HEK293T (cell line): Measurements from ENCODE around the gene SLC4A7.

Experiments used
- ARNT ChIP-seq: fragments of 450-650 bp; IDR thresholded peaks from 2 replicates; pipeline ENCODE4 v1.6.1; 2017; ENCODE audit warnings: mild to moderate bottlenecking
- BHLHE40 ChIP-seq: fragments of 450-650 bp; IDR thresholded peaks from 2 replicates; pipeline ENCODE4 v1.6.1; 2016; ENCODE audit warnings: mild to moderate bottlenecking, moderate library complexity, borderline replicate concordance
- CTBP1 ChIP-seq: fragments of 450-650 bp; IDR thresholded peaks from 2 replicates; pipeline ENCODE4 v1.6.1; 2016; ENCODE audit warnings: borderline replicate concordance
- ELF4 ChIP-seq: fragments of 450-650 bp; IDR thresholded peaks from 2 replicates; pipeline ENCODE4 v1.6.1; 2017; ENCODE audit warnings: antibody characterized with exemption
- FOXA1 ChIP-seq: fragments of 450-650 bp; IDR thresholded peaks from 2 replicates; pipeline ENCODE4 v1.6.1; 2016; ENCODE audit warnings: mild to moderate bottlenecking
- FOXM1 ChIP-seq: fragments of 450-650 bp; IDR thresholded peaks from 2 replicates; pipeline ENCODE4 v1.6.1; 2017; ENCODE audit warnings: mild to moderate bottlenecking, borderline replicate concordance
- HDGF ChIP-seq: fragments of 450-650 bp; IDR thresholded peaks from 2 replicates; pipeline ENCODE4 v1.6.1; 2017; ENCODE audit warnings: antibody characterized with exemption, borderline replicate concordance
- L3MBTL2 ChIP-seq: fragments of 450-650 bp; conservative IDR thresholded peaks from 2 replicates; pipeline ENCODE4 v1.6.1; 2016; ENCODE audit warnings: mild to moderate bottlenecking
- LEF1 ChIP-seq: fragments of 450-650 bp; IDR thresholded peaks from 2 replicates; pipeline ENCODE4 v1.6.1; 2017; ENCODE audit warnings: mild to moderate bottlenecking, borderline replicate concordance
- NFRKB ChIP-seq: fragments of 450-650 bp; IDR thresholded peaks from 2 replicates; pipeline ENCODE4 v1.6.1; 2016; ENCODE audit warnings: mild to moderate bottlenecking, moderate library complexity
- PKNOX1 ChIP-seq: fragments of 450-650 bp; IDR thresholded peaks from 2 replicates; pipeline ENCODE4 v1.6.1; 2016
- SP1 ChIP-seq: fragments of 450-650 bp; IDR thresholded peaks from 2 replicates; pipeline ENCODE4 v1.6.1; 2017
- SUZ12 ChIP-seq: fragments of 450-650 bp; IDR thresholded peaks from 2 replicates; pipeline ENCODE4 v1.6.1; 2016; ENCODE audit warnings: mild to moderate bottlenecking
- TARDBP ChIP-seq: fragments of 450-650 bp; IDR thresholded peaks from 2 replicates; pipeline ENCODE4 v1.6.1; 2016

DNA sequence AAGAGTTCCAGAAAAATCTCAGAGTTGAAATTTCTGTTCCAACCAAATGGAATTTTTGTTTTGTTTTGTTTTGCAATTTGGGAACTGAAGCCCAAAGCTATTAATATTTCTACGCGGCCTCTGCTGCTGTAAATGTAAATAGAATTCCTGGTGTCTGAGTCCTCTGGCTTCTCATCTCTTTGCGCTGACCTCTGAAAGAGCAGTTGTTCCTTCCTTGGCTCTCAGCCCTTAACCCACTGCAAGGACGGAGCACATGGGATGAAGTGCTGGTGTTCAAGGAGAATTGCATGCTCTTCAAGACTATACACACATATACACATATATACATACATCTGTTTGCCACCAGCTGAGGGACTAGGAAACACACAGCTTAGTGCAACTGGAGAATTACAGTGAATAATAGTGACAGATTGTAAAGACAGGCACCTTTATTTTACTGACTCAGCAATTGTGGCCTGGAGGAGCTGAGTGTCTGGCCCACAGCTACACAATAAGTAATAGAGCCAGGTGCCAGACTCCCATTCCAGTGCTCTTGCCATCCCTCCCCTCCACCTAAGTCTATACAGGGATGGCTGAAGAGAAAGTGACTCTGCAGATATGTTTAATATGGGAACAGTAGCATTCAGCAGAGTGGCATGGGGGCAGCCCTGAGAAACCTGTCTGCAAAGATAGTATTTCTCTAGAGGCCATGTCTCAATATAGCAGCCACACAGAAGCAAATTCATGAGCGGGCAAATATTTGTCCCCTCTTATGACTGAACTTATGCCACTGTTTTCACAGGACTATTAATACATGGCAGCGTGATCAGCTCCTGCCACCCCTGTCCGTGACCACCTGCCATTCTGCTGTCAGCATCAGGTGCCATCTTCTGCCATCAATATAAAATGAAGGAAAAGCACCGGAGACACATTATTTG, 157.3 kb downstream of the SLC4A7 start:
- TF ChIP-seq ARNT (no peak), SP1 (no peak), NFRKB (no peak), TARDBP (no peak), FOXM1 (no peak), LEF1 (no peak), PKNOX1 (no peak), ELF4 (no peak), L3MBTL2 (no peak), FOXA1 (no peak), HDGF (no peak), CTBP1 (no peak), BHLHE40 (no peak), SUZ12 (no peak)
